Purkinje cell (primary cell): Measurements from ENCODE around the gene HMGN3. TPM values are rescaled to one million over a fixed set of nuclear protein-coding genes. Genes with fewer than 3 reads are reported as not detected.

Experiments used
- polyA plus RNA-seq: library from polyadenylated mRNA; unstranded; fragments of >200 nt; fragmentation: Nextera tagmentation; gene quantifications from 2 replicates; pipeline ENCODE4 v1.2.1, GENCODE V29; 2014

HMGN3 gene
- 430 and 449 TPM in 2 replicates for polyA plus RNA-seq

GRCh38 chr6:79234150-79235022, at the start of gene HMGN3:
Gene HMGN3 (minus strand): TSS chr6:79234682.

Other genes with a start within 250 kb of the HMGN3 start
- gene PHIP, start 156.4 kb downstream of the HMGN3 start, polyA plus RNA-seq = 11.4 and 17.8 TPM in 2 replicates